Right lobe of liver (tissue), 6 donors: ENCODE data around the gene ESPN. TPM values are rescaled to one million over a fixed set of nuclear protein-coding genes. Genes with fewer than 3 reads are reported as not detected.
"Not testable (repeated sequence)": the region's sequence is repeated elsewhere in the genome, so short reads cannot be mapped to it uniquely, and the experiment has no call there.

Source experiments
- ATAC-seq, 4 donors: fragments of 200-7000 bp; cut with Tn5 transposase; one replicate each; pipeline ENCODE4 v1.9.1; 2020; ENCODE audit warnings: mild to moderate bottlenecking in 4 of 4, moderate library complexity in 4 of 4
- DNase-seq, 3 donors: peaks; one replicate each; pipeline ENCODE4 v3.0.0-alpha.2; 2020
- H3K27ac ChIP-seq, 3 donors: fragments of 200-600 bp; one replicate each; pipeline ENCODE4 v1.8.0; 2022
- H3K27me3 ChIP-seq, 2 donors: fragments of 200-600 bp; one replicate each; pipeline ENCODE4 v1.8.0; 2022
- H3K36me3 ChIP-seq, 4 donors: fragments of 200-600 bp; sonication (generic) in 1 of 4; one replicate each; pipeline versions ENCODE4 v1.5.1 to v1.8.0; 2017 to 2022; ENCODE audit warnings: control low read depth in 1 of 4
- H3K4me1 ChIP-seq, 4 donors: fragments of 200-600 bp; sonication (generic) in 1 of 4; one replicate each; pipeline versions ENCODE4 v1.5.1 to v1.8.0; 2017 to 2022; ENCODE audit warnings: control low read depth in 1 of 4
- H3K4me3 ChIP-seq, 3 donors: fragments of 200-600 bp; one replicate each; pipeline ENCODE4 v1.8.0; 2022
- H3K9me3 ChIP-seq, 4 donors: fragments of 200-600 bp; sonication (generic) in 1 of 4; one replicate each; pipeline versions ENCODE4 v1.5.1 to v1.8.0; 2017 to 2022; ENCODE audit warnings: control low read depth in 1 of 4
- CTCF ChIP-seq, 4 donors: fragments of 200-600 bp in 3 of 4; fragments of 450-650 bp in 1 of 4; IDR thresholded peaks; one replicate each; pipeline versions ENCODE4 v1.5.1 to v1.8.0; 2016 to 2022; ENCODE audit warnings: antibody characterized with exemption in 4 of 4, mild to moderate bottlenecking in 2 of 4
- POLR2A ChIP-seq: fragments of 450-650 bp; IDR thresholded peaks from one replicate; pipeline ENCODE4 v1.6.1; 2017; ENCODE audit warnings: antibody characterized with exemption, mild to moderate bottlenecking
- WGBS: methylation state at CpG from one replicate; pipeline ENCODE4 v1.1.6; 2018; ENCODE audit warnings: low coverage, low lambda C conversion rate; ENCODE audit not compliant: insufficient coverage; ENCODE audit errors: missing lambda C conversion rate; 5-methylcytosine and 5-hydroxymethylcytosine counted together
- intact Hi-C, 2 donors: fragments of 100-400 bp; cut with DNase I; formaldehyde crosslinking; loops; one replicate each; pipeline versions ENCODE4 v1.11.2 to v1.14.1; 2022
- total RNA-seq, 6 experiments: library from RNA; depleted of rRNA in 2 of 6; stranded (reverse); fragments of >200 nt in 2 of 6; fragmentation: NEBNext Ultra II Directional in 3 of 6; extraction: Animal tissue kit (Norgen Biotek cat#: 25700) in 3 of 6; gene quantifications; one replicate each; pipeline versions ENCODE4 v1.1.0 to v1.2.4, GENCODE V29; 2016 to 2023
- donor health status: DM: no; HTN: yes; CAD: no.
- donor health status: DM: no; HTN: no; CAD: no.
- donor health status: DM: no; HTN: no; CAD: no.
- donor health status: DM: no; HTN: yes; CAD: no.
- donor health status: DM: no; HTN: yes; CAD: no.

Gene ESPN
- total RNA-seq, 6 experiments from 2014 or later: 81.6 to 149 (median 120) TPM

- peak overlapping the region; percentile 49 to 80 (median 63) for H3K4me3 ChIP-seq
- TF ChIP-seq CTCF (IDR thresholded peaks at IDR 0.05): no peak
- no peak for TF ChIP-seq POLR2A
Observed at GRCh38 chr1:6391951-6392808, 32.4 kb upstream of the ESPN start.

GRCh38 chr1:6392809-6393399 is 31.7 kb upstream of the ESPN start:
- WGBS: 0% methylated on average over 11 of the region's 83 CpGs
- H3K36me3 ChIP-seq: no peaks in the 10 kb centered on the region
- ATAC-seq (peak in 1 of 4 donors; percentile 4), DNase-seq (no peak)
- intact Hi-C loops: no loop called here
- no peaks in the 10 kb centered on the region for H3K27me3 ChIP-seq
- no peak for TF ChIP-seq CTCF (IDR thresholded peaks at IDR 0.05)
- TF ChIP-seq POLR2A: no peak
- peak overlapping the region in 2 of 3 donors; percentile 88 to 97 for H3K27ac ChIP-seq
- peaks cover 0 to 18% (median 2%) of the 10 kb centered on the region in 4 donors for H3K4me1 ChIP-seq
- no peaks in the 10 kb centered on the region for H3K9me3 ChIP-seq
- H3K4me3 ChIP-seq: peak overlapping the region; percentile 49 to 80 (median 63)

More at GRCh38 chr1:6391951-6392808, 32.4 kb upstream of the ESPN start:
- ATAC-seq (no peak), DNase-seq (no peak)
- Histone ChIP-seq H3K4me1 (peaks cover 0 to 18% (median 2%) of the 10 kb centered on the region in 4 donors), H3K36me3 (no peaks in the 10 kb centered on the region), H3K9me3 (no peaks in the 10 kb centered on the region), H3K27ac (no peak overlapping the region), H3K27me3 (no peaks in the 10 kb centered on the region)
- intact Hi-C loops: no loop called here
- 71% methylated on average over 6 of the region's 16 CpGs for WGBS

GRCh38 chr1:6393400-6394187 is 31.0 kb upstream of the ESPN start, which contains the start of gene ACOT7:
Gene ACOT7, minus strand, starts transcription at chr1:6393767. Its CDS starts 368 bp downstream, at chr1:6393399.
- Histone ChIP-seq H3K4me1 (peaks cover 0 to 18% (median 2%) of the 10 kb centered on the region in 4 donors), H3K27me3 (no peaks in the 10 kb centered on the region), H3K27ac (peak within 1 kb of the TSS; percentile 88 to 97 (median 95)), H3K4me3 (peak within 1 kb of the TSS; percentile 49 to 80 (median 63)), H3K9me3 (no peaks in the 10 kb centered on the region), H3K36me3 (no peaks in the 10 kb centered on the region)
- peak; percentile 77 for TF ChIP-seq POLR2A
- TF ChIP-seq CTCF (IDR thresholded peaks at IDR 0.05): peak in 3 of 4 donors; percentile 7 to 23 (median 17)
- intact Hi-C loops: no loop called here
- WGBS: 0% methylated on average over 31 of the region's 87 CpGs
- peak; percentile 90 to 91 (median 91) for DNase-seq
- ATAC-seq: peak; percentile 94 to 97 (median 95)

GRCh38 chr1:6395130-6395529 is 29.4 kb upstream of the ESPN start:
- DNase-seq, H3K4me3 ChIP-seq, H3K27ac ChIP-seq, ATAC-seq, H3K36me3 ChIP-seq, H3K27me3 ChIP-seq, H3K9me3 ChIP-seq: not testable (repeated sequence)
- H3K4me1 ChIP-seq: peaks cover 0 to 18% (median 2%) of the 10 kb centered on the region in 4 donors
- 87% methylated on average over 6 of the region's 8 CpGs for WGBS
- intact Hi-C loops: loop anchor here in 1 of 2 donors (5.0 kb wide), 1 partner anchor 48 kb away; no protein-coding TSS in a partner anchor

GRCh38 chr1:6395781-6396244 is 28.8 kb upstream of the ESPN start:
- no CpG with 5 or more reads among the region's 34 CpGs for WGBS
- H3K4me3 ChIP-seq, H3K36me3 ChIP-seq, ATAC-seq, H3K9me3 ChIP-seq, DNase-seq, H3K27me3 ChIP-seq, H3K27ac ChIP-seq: not testable (repeated sequence)
- H3K4me1 ChIP-seq: peaks cover 0 to 18% (median 2%) of the 10 kb centered on the region in 4 donors
- intact Hi-C loops: loop anchor here in 1 of 2 donors (5.0 kb wide), 1 partner anchor 49 kb away; no protein-coding TSS in a partner anchor
